HUES48 (cell line): ENCODE data around the gene GAMT.

Source experiments
- H3K27ac ChIP-seq: one replicate; pipeline ENCODE4 v1.7.0; 2013; ENCODE audit warnings: low read depth, low read length, inconsistent platforms
- H3K27me3 ChIP-seq: 2 replicates; pipeline ENCODE4 v1.6.1; 2013; ENCODE audit warnings: mild to moderate bottlenecking, low read length; ENCODE audit not compliant: control insufficient read depth, insufficient read depth
- H3K36me3 ChIP-seq: 2 replicates; pipeline ENCODE4 v1.6.1; 2013; ENCODE audit warnings: low read length; ENCODE audit not compliant: control insufficient read depth, insufficient read depth
- H3K4me1 ChIP-seq: 2 replicates; pipeline ENCODE4 v1.6.1; 2013; ENCODE audit warnings: mild to moderate bottlenecking, low read length; ENCODE audit not compliant: control insufficient read depth, insufficient read depth
- H3K4me3 ChIP-seq: 2 replicates; pipeline ENCODE4 v1.5.1; 2013; ENCODE audit warnings: mild to moderate bottlenecking, low read depth, low read length
- H3K9ac ChIP-seq: 2 replicates; pipeline ENCODE4 v1.6.1; 2013; ENCODE audit warnings: mild to moderate bottlenecking, low read depth, low read length, moderate library complexity
- H3K9me3 ChIP-seq: 2 replicates; pipeline ENCODE4 v1.6.1; 2013; ENCODE audit warnings: low read length; ENCODE audit not compliant: control insufficient read depth, insufficient read depth

Gene GAMT

DNA sequence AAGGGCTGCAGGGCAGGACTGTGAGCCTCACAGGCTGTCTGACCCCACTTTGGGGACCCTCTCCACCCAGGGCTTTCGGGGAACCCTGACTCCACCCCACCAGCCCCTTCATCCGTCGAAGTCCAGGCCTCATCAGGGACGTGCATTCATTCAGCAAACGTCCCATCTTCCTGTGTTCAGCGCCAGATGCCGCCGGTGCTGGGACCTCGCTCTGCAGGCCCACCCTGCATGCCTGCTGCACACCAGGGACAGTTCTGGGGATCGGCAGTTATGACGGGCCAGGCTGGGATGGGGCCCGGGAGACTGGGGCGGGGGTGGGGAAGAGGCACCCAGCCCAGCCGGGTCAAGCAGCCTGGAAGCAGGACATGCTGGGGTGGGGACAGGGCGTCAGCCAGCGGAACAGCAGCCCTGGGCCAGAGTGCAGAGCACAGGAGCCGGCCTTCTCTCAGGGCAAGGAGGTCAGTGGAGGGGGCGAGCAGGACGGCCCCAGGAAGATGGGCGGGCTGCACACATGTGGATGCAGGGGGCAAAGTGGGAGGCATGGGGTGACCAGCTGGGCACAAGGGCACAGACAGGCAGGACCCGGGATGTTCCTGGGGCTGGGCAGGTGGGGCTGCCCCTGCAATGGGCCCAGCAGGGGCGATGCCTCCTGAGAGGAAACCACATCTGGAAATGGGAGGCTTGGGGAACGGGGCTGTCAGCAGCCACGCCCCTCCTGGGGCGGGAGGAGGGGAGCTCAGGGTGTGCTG lies 5.1 kb downstream of the GAMT start:
- Histone ChIP-seq H3K36me3 (peaks cover 7% of the 10 kb centered on the region), H3K27me3 (no peaks in the 10 kb centered on the region), H3K4me3 (no peak overlapping the region), H3K4me1 (no peaks in the 10 kb centered on the region), H3K27ac (no peak overlapping the region), H3K9me3 (no peaks in the 10 kb centered on the region), H3K9ac (no peak overlapping the region)

GRCh38 chr19:1395194-1396018 lies 5.9 kb downstream of the GAMT start:
- Histone ChIP-seq H3K9ac (no peak overlapping the region), H3K4me3 (no peak overlapping the region), H3K4me1 (no peaks in the 10 kb centered on the region), H3K36me3 (peaks cover 13% of the 10 kb centered on the region), H3K9me3 (no peaks in the 10 kb centered on the region), H3K27me3 (no peaks in the 10 kb centered on the region), H3K27ac (no peak overlapping the region)

DNA sequence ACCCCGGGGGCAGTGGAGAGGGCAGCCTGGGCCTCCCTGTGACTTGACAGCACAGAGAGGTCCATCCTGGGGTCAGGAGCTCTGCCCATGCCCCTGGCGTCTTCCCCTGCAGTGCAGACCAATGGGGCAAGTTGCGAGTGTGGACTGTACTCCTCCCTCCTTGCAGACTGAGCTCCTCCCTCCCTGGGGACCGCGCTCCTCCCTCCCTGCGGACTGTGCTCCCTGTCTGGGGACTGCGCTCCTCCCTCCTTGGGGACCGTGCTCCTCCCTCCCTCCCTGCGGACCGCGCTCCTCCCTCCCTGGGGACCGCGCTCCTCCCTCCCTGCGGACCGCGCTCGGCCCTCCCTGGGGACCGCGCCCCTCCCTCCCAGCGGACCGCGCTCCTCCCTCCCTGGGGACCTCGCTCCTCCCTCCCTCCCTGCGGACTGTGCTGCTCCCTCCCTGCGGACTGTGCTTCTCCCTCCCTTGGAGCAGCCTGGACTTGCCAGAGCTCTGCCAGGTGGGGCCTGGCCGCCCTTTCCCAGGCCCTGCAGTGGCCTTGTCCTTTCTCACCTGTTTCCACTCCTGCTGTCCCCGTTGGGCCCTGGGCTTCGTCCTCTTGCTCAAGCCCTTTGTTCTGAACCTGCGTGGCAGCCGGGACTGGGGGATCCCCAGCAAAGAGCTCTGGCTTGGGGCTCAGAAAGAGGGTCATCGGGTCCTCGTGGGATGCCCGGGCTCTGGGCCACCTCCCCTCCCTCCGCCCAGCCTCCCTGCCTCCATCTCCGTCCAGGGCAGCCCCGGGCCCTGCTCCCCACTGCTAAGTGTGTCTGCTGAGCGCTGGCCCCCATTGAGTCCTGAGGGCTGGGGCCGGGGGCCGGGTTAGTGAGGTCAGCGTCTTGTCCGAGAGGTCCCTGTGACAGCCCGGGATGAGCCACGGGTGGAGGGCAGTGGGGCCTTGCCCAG lies 6.8 kb downstream of the GAMT start:
- Histone ChIP-seq H3K27ac (no peak overlapping the region), H3K4me1 (no peaks in the 10 kb centered on the region), H3K9me3 (no peaks in the 10 kb centered on the region), H3K9ac (no peak overlapping the region), H3K36me3 (peaks cover 14% of the 10 kb centered on the region), H3K4me3 (no peak overlapping the region), H3K27me3 (no peaks in the 10 kb centered on the region)

DNA sequence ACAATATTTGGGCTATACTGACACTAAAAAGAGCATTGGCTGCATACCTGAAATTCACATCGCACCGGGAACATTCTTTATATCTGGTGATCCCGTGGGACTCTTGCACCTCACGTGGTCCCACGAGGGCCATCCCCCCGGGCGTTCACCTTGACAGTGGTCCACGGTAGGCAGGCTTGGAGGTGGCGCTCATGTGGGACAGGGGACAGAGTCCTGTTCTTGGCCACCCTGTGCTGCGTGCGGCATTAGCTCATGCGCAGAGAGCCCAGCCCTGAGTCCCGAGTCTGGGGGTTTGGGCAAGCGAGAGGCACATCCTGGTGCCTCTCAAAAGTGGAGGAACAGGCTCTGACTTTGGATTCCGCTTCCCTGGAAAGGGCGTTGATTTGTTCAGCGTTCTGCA lies 7.5 kb downstream of the GAMT start:
- no peaks in the 10 kb centered on the region for H3K9me3 ChIP-seq
- peaks cover 21% of the 10 kb centered on the region for H3K36me3 ChIP-seq
- H3K9ac ChIP-seq = no peak overlapping the region
- H3K4me1 ChIP-seq = no peaks in the 10 kb centered on the region
- no peak overlapping the region for H3K4me3 ChIP-seq
- H3K27ac ChIP-seq = no peak overlapping the region
- H3K27me3 ChIP-seq = no peaks in the 10 kb centered on the region

- Histone ChIP-seq H3K4me3 (no peak overlapping the region), H3K9ac (no peak overlapping the region), H3K27ac (no peak overlapping the region), H3K36me3 (peaks cover 24% of the 10 kb centered on the region), H3K9me3 (no peaks in the 10 kb centered on the region), H3K27me3 (no peaks in the 10 kb centered on the region), H3K4me1 (no peaks in the 10 kb centered on the region)
Measured at GRCh38 chr19:1392939-1393530, 8.3 kb downstream of the GAMT start.

DNA sequence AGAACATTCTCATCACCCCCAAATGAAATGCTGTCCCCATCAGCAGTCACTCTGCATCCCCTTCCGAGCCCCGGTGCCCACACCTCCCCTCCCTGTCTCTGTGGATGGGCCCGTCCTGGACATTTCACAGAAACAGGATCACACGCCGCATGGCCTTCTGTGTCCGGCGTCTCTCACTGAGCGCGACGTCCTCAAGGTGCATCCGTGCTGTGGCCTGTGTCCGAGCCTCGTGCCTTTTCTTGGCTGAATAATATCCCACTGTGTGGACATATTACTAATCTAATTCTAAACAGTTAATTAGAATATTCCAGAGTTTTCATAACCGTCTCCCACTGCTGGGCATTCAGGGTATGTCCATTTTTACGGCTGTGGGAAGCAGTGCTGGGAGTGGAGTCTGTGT lies 8.9 kb downstream of the GAMT start:
- no peaks in the 10 kb centered on the region for H3K27me3 ChIP-seq
- peaks cover 24% of the 10 kb centered on the region for H3K36me3 ChIP-seq
- no peak overlapping the region for H3K4me3 ChIP-seq
- H3K9ac ChIP-seq = no peak overlapping the region
- H3K27ac ChIP-seq = no peak overlapping the region
- no peaks in the 10 kb centered on the region for H3K4me1 ChIP-seq
- no peaks in the 10 kb centered on the region for H3K9me3 ChIP-seq

- H3K4me1 ChIP-seq = no peaks in the 10 kb centered on the region
- H3K36me3 ChIP-seq = peaks cover 24% of the 10 kb centered on the region
- no peak overlapping the region for H3K9ac ChIP-seq
- H3K9me3 ChIP-seq = no peaks in the 10 kb centered on the region
- no peak overlapping the region for H3K27ac ChIP-seq
- no peak overlapping the region for H3K4me3 ChIP-seq
- H3K27me3 ChIP-seq = no peaks in the 10 kb centered on the region
Measured at GRCh38 chr19:1390890-1391423, 10.4 kb downstream of the GAMT start.

DNA sequence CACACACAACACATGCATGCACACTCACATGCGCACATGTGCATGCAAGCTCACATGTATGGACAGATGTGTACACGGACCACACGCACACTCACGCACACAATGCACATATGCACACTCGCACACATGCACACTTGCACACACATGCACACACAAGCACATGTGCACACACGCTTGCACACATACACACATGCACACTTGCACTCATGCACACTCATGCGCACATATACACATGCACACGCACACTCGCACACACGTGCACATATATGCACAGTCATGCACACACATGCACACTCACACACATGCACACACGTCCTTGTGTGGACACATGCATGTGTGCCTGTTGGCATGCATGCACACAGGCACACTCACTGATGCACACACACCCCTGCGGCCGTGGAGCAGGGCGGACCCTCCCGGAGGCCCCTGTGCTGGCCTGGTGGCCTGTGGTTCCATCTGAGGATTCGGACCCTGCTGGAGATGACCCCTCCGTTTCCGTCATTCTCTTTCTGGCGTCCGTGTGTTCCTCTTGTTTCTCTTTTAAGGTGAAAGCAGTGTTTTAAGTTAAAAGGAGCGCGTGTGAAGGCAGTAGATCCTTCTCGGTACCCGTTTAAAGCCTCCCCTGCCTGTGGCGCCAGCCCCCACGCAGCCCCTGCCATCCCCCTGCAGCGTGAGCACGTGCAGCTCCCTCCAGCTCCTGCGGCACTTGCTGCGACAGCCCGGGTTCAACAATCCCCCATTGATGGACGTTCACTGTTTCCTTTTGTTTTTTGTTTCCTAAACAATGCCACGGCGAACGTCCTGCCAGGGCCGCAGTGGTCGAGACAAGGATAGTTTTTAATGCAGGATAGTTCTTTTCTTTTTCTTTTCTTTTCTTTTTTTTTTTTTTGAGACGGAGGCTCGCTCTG lies 12.1 kb downstream of the GAMT start:
- no peak overlapping the region for H3K4me3 ChIP-seq
- H3K27me3 ChIP-seq = no peaks in the 10 kb centered on the region
- H3K9ac ChIP-seq = no peak overlapping the region
- H3K36me3 ChIP-seq = peaks cover 24% of the 10 kb centered on the region
- H3K4me1 ChIP-seq = peaks cover 2% of the 10 kb centered on the region; the same call in 1 of the 2 replicates
- H3K9me3 ChIP-seq = no peaks in the 10 kb centered on the region
- no peak overlapping the region for H3K27ac ChIP-seq

GRCh38 chr19:1388637-1389026 lies 12.7 kb downstream of the GAMT start:
- Histone ChIP-seq H3K4me1 (peaks cover 2% of the 10 kb centered on the region; the same call in 1 of the 2 replicates), H3K27ac (no peak overlapping the region), H3K4me3 (no peak overlapping the region), H3K27me3 (no peaks in the 10 kb centered on the region), H3K9ac (no peak overlapping the region), H3K36me3 (peaks cover 24% of the 10 kb centered on the region), H3K9me3 (no peaks in the 10 kb centered on the region)
